HG02885 (cell line): ENCODE data around the gene MTURN.

ENCODE experiments used
- ATAC-seq: cut with Tn5 transposase; IDR thresholded peaks from one replicate; pipeline ENCODE4 v1.9.1; 2021; ENCODE audit warnings: mild to moderate bottlenecking; ENCODE audit not compliant: unreplicated experiment, poor library complexity

MTURN gene

DNA sequence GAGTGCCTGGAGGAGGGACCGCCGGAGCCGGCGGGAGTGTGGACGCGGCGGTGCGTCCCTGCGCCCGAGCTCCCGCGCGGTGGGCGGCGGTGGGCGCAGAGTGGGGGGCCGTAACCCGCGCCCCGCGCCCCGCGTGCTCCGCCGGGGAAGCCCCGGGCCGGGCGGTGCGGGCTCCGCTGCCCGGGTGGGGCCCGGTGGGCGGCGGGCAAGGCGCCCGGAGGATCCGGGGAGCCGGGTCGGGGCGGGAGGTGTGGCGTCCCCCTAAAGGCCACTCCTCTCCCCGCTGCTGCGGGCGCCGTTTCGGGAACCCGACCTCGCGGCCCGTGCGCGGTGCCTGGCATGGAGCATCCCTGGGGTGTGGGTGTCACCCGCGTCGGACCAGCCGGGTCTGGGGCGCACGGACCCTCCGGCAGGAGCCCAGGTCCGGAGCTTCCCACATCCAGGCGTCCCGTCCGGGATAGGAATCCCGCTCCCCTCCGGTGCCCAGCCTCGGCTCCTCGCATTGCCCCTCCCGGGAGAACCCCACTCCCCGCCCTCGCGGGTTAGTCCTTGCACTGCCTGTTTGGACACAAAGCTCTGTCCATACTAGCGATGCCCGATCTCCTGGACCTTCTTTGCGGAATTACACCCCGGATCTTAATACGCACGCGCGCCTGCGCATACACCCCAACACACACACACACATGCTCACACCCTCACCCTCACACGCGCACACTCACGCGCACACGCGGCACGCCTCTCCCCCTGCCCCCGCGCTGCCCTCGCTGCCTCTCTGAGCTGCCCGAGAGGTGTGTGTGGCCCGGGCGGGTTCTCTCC lies 723 bp downstream of the MTURN start:
- ATAC-seq, result peak; percentile 28

DNA sequence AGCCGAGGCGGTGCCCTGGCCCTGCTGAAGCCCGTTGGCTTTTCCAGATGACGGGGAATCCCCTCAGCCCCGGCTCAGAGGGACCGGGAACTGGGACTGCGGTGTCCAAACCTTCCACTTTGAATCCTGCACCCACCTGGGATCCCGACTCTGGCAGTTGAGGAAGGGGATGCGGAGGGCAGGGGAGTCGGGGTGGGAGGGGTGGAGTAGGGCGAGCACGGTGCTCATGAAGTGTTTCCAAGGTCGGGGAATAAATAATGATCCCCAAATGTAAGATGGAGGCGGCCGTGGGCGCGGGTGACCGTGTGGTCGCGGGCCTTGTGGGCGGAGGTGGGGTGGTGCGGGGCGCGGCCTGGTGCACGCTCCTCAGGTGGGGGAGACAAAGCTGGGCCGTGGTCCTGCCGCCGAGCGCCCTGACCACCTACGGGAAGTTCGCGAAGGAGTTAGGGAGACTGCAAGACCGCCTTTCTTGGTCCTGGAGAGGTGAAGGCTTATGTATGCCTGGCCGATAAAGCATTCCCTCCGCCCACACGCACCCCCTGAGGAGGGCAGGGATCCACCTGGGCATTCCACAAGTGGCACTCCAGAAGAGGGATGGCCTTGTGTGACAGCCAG lies 1.4 kb downstream of the MTURN start:
- ATAC-seq, result no peak

DNA sequence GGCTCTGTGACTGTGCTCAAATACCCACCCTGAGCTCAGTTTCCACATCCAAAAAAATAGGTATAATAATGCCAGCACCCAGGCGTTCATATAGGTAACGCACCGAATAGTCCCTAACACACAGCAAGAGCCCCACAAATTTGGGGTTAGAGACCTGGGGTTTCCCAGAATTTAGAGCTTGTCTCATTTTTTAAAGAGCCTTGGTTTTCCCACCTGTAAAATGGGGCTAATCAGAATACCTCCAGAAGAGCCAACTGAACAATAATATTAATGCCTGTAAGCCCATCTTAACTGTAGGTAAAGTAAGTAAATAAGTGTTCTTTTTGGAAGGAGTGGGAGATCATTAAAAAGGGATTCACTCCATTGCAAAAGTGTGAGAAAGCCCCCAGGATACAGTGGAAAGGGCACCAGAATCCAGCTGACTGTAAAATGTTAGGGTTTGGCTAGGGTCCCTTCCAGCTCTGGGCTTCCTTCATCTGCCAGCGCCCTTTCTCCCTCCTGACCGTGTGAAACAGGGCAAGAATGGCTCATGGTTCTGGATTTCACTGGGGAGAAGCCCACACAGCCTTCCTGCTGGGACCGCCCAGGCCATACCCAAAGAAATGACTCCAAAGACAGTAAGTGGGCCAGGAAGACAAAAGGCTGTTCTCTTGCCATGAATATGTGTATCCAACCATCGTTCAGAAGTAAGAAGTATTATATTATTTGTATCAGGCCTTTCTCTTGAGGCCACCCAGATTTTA lies 2.1 kb downstream of the MTURN start:
- ATAC-seq, result no peak

GRCh38 chr7:30139836-30140384 lies 5.1 kb downstream of the MTURN start:
- ATAC-seq, result no peak

- ATAC-seq, result no peak
Observed at GRCh38 chr7:30140456-30140855, 5.7 kb downstream of the MTURN start.

- no peak for ATAC-seq
Observed at GRCh38 chr7:30142710-30143109, 7.9 kb downstream of the MTURN start.

DNA sequence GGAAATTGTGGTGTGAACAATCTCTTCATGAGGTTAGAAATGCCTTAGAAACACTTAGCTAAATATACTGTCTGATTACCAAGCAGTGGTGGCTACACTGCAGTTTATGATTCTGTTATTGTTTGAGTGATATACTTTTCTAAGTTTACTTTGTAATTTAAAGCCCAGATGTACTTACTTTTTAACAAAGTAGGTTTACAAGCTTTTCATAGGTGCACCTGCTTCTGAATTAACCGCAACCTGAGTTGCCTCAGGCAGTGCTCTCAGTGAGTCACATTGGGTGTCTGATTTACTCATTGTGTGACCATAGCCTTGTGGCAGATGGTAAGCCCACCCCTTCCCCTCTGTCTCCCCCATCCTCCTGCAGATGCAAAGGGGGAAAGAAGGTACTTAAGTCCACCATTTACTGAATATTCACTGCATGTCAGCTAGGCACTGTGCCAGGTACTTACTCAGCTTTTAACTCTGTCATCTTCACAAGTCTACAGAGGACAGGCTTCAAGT lies 9.0 kb downstream of the MTURN start:
- ATAC-seq, result peak; percentile 55

GRCh38 chr7:30144657-30145306 lies 10.0 kb downstream of the MTURN start:
- no peak for ATAC-seq

- ATAC-seq, result no peak
Observed at GRCh38 chr7:30145426-30145970, 10.7 kb downstream of the MTURN start.

GRCh38 chr7:30146127-30146612 lies 11.4 kb downstream of the MTURN start:
- no peak for ATAC-seq

DNA sequence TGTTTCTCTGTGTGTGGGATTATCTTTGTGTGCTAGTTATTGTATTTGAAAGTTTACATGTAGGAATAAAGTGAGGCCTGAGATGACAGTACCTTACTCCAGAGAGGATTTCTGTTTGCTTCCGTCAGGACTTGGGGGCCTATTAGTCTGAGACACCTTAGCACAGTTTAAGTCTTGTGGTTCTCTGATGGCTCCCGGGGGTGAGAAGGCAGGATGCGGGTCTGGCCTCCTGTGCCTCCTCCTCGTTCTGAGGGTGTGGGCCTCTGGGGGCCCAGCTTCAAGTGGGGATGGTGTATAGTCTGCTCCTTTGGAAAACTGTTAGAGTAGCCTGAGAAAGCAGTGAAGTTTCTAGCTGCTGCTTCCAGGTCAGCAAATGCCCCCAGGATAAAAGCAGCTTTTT lies 12.4 kb downstream of the MTURN start:
- no peak for ATAC-seq

GRCh38 chr7:30147785-30148184 lies 13.0 kb downstream of the MTURN start:
- no peak for ATAC-seq

GRCh38 chr7:30148426-30148825 lies 13.6 kb downstream of the MTURN start:
- ATAC-seq, result no peak

- no peak for ATAC-seq
Observed at GRCh38 chr7:30148951-30149459, 14.2 kb downstream of the MTURN start.

- ATAC-seq, result no peak
Observed at GRCh38 chr7:30149640-30150272, 15.0 kb downstream of the MTURN start.

DNA sequence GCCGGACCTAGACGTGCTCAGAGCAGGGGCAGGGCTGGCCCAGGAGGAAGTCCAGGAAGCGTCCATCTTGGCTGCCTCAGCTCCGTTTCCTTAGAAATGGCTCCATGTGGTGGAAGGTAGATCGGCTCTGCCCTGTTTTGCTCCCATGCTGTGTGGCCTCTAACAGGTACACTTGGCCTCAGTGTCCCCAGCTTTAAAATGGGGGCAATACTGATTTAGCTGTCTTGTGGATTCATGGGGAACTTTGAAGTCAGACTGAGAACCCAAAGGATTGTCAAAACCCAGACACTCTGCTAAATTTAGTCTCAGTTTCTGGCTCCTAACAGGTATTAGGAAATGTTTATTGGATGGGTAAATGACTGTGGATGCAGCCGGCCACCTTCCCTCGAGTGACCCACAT lies 15.9 kb downstream of the MTURN start:
- no peak for ATAC-seq

DNA sequence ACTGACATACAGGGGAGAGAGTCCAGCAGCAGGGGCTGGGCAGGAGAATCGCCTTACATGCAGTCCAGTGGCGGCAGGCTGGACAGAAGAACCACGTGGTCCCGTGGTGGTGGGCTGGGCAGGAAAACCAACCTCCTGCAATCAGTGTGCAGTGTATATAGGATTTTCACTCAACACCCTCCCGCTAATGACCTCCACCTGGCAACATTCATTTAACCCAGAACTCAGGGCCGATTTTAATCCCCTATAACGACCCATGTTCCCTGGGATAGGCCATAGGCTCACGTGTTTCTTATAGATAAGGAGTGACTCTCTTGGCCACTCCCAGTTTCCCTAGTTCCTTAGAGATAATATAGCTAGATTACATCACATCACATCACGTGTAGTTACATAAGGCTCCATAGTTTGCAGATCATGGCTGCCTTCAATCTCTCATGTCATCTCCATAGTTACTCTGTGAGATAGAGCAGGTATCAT lies 19.4 kb downstream of the MTURN start:
- ATAC-seq, result no peak

GRCh38 chr7:30155481-30155880 lies 20.7 kb downstream of the MTURN start:
- no peak for ATAC-seq

GRCh38 chr7:30157204-30157603 lies 22.4 kb downstream of the MTURN start:
- no peak for ATAC-seq
